T-helper 2 cell (primary cell): ENCODE data around the gene RNF223.

Source experiments
- DNase-seq, 5 experiments: peaks; one replicate each; pipeline versions ENCODE4 v3.0.0 to v3.0.0-alpha.2; 2012 to 2022

RNF223 gene

GRCh38 chr1:1026599-1027413 lies 47.3 kb downstream of the RNF223 start:
- no peak for DNase-seq

DNA sequence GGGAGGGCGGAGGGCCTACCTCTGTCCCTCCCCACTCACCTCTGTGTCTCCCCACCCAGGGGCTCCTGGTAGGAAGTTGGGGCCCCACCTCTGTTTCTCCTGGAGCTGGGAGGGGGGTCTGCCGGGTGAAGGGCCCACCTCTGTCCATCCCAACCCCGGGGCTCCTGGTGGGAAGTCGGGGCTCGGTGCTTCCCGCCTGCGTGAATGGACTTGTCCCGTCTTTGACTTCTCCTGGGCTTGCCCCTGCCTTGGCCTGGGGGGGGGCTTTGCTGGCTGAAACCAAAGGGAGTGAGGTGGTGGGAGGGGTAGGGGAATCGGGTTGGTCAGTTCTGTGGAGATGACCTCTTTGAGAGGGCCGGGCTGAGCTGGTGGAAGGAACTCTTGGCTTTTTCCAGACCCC lies 48.4 kb downstream of the RNF223 start:
- DNase-seq: no peak

DNA sequence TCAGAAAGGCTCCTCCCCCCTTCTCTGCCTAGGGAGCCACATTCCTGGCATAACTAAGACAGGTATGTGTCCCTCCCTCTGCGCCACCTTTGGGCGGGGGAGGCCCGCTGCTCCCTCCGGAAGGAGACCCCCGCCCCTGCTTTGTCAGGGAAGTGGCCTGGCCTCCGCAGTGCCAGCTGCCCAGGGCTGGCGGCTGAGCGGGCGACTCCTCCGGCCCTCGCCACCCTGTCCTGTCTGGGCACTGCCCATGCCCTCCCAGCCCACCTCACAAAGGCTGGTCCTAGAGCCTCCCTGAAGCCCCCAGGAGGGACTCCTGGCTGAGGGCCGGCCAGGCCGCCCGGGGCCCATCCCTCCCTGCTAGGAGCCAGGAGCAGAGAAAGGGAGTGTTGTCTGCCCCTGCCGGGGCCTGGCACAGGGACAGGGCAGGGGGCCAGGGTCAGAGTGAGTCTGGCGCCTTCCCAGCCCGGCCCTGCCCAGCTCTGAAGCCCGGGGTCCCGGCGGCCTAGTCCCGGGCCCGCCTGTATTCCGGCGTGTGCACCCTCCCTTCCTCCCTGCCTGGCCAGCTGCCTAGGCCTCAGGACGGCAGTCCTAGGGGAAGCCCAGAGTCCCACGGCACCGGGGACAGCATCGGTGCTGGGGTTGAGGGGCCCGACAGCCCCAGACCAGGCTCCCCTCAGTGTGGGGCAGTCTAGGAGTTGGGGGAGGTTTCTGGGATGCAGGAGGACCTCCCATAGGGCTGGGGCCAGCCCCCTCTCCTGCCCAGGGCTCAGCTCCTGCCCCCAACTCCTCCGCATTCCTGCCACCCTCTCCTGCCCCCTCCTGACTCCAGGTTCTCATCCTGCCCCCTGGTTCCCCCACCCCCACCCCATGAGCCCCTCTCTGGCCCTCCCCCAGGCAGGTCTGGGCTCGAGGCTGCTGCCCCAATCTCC lies 49.1 kb downstream of the RNF223 start:
- DNase-seq: no peak

GRCh38 chr1:1024149-1024770 lies 49.8 kb downstream of the RNF223 start:
- DNase-seq: no peak

- DNase-seq: no peak
Measured at GRCh38 chr1:1023700-1024099, 50.4 kb downstream of the RNF223 start.

GRCh38 chr1:1022302-1023009 lies 51.6 kb downstream of the RNF223 start:
- DNase-seq: no peak

DNA sequence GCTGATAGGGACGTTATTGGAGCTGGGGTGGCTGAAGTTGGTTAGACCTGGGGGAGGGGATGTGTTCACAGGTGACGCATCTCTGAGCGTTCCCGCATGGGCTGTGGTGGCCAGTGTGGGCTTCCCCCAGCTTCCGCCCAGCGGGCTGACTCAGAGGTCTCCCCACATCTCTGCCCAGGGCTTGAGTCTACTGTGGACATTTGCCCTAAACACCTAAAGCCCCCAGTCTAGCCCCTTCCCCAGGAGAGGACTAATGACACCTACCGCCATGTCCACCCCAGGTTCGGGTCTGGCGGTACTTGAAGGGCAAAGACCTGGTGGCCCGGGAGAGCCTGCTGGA lies 52.2 kb downstream of the RNF223 start:
- DNase-seq: no peak

GRCh38 chr1:1021010-1021919 lies 52.8 kb downstream of the RNF223 start:
- DNase-seq: no peak
